ENCODE data around the gene RAB36. TPM values are rescaled to one million over a fixed set of nuclear protein-coding genes. Genes with fewer than 3 reads are reported as not detected.

RAB36 gene
- polyA plus RNA-seq, 1 experiment = 10.1 TPM

DNA sequence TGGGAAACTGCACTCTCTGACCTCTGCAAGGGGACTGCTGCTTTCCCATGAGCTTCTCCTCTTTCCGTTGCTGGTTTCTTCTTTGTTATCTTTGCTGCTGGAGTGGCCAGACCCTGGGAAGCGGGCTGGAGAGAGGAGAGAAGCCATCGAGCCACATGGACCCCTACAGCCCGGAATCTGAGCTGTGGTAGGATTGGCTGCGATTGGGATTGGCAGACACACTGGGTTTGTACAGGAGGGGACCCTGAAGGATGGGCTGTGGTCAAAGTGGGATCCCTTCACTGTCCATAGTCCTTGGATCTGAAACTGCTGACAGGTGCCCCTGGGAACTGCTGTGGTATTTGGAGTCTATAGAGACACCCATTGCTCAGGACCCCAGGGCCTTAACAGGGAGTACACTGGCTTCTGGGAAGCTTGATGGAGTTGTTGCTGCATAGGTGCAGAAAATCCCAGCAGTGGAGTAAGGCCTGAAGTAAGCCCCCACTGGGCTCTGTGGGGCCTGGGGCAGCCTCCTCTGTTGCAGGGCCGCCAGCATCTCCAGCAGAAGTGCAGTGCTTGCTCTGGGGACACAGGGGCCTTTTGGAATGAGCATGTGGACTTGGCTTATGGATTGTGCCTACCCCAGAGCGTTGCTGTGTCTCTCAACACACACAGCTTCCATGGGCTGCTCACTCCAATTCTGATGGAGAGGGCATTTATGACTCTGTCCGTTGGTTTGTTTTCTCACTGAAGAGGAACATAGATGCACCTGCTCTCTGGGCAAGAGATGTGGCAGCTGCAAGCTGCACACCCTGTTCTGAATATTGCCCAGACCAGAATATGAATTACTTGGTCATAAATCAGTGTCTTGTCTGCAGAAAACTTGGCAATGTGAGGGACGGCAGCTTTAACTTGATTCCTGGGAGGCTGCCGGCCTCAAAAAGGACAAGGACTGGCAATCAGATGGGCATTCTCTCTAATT is 67.1 kb downstream of the RAB36 start:
- Histone ChIP-seq H3K27me3 (ENCODE audit: control insufficient read depth, insufficient read depth, low read length) (no peaks in the 10 kb centered on the region), H3K4me3 (ENCODE audit: low read depth, low read length) (no peak overlapping the region), H3K36me3 (ENCODE audit: control insufficient read depth, insufficient read depth, low read length) (no peaks in the 10 kb centered on the region)
- ChIA-PET POLR2A (no interaction called here), CTCF (interaction anchor here (0.6 kb wide), 1 partner anchor 59 kb away, joined by 3 read pairs; no protein-coding TSS in a partner anchor)
- DNase-seq (ENCODE audit: low read depth) = no peak
- TF ChIP-seq, protein P1, sequence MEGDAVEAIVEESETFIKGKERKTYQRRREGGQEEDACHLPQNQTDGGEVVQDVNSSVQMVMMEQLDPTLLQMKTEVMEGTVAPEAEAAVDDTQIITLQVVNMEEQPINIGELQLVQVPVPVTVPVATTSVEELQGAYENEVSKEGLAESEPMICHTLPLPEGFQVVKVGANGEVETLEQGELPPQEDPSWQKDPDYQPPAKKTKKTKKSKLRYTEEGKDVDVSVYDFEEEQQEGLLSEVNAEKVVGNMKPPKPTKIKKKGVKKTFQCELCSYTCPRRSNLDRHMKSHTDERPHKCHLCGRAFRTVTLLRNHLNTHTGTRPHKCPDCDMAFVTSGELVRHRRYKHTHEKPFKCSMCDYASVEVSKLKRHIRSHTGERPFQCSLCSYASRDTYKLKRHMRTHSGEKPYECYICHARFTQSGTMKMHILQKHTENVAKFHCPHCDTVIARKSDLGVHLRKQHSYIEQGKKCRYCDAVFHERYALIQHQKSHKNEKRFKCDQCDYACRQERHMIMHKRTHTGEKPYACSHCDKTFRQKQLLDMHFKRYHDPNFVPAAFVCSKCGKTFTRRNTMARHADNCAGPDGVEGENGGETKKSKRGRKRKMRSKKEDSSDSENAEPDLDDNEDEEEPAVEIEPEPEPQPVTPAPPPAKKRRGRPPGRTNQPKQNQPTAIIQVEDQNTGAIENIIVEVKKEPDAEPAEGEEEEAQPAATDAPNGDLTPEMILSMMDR (IDR thresholded peaks at IDR 0.05; ENCODE audit: insufficient read depth, low read depth, low read length) = no peak

GRCh38 chr22:23213022-23213555 is 67.8 kb downstream of the RAB36 start:
- Histone ChIP-seq H3K4me3 (ENCODE audit: low read depth, low read length) (no peak overlapping the region), H3K36me3 (ENCODE audit: control insufficient read depth, insufficient read depth, low read length) (no peaks in the 10 kb centered on the region), H3K27me3 (ENCODE audit: control insufficient read depth, insufficient read depth, low read length) (no peaks in the 10 kb centered on the region)
- TF ChIP-seq, protein P1 (IDR thresholded peaks at IDR 0.05; ENCODE audit: insufficient read depth, low read depth, low read length) = no peak
- ChIA-PET CTCF (interaction anchor here (1.0 kb wide), 1 partner anchor 11 kb away, joined by 3 read pairs; no protein-coding TSS in a partner anchor), POLR2A (no interaction called here)
- DNase-seq (ENCODE audit: low read depth) = no peak

DNA sequence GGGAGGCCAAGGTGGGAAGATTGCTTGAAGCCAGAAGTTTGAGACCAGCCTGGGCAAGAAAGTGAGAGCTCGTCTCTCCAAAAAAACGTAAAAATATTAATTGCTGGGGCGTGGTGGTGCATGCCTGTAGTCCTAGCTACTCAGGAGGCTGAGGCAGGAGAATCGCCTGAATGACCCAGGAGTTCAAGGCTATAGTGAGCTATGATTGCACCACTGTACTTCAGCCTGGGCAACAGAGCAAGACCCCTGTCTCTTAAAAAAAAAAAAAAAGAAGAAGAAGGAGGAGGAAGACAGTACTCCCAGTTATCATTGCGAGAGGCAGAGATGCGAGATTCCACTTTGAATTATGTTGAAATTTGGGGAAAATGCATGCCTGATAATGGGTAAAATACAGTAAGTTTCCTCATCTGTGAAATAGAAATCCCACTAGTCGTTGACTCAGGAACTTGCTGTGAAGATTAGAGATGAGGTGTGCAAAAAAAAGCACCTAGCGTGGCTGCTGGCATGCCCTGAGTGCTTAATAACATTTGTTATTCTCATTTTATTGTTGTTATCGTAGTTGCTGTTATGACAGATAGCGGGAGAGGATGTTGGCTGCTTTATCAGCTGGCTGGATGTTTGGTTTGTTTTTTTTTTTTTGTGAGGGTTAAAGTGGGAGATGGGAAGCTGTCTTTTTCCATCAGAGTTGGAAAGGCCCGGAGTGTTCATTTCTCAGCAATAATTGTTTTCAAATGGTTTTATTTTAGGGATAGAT is 68.5 kb downstream of the RAB36 start:
- no peak for DNase-seq (ENCODE audit: low read depth)
- Histone ChIP-seq H3K4me3 (ENCODE audit: low read depth, low read length) (no peak overlapping the region), H3K36me3 (ENCODE audit: control insufficient read depth, insufficient read depth, low read length) (no peaks in the 10 kb centered on the region), H3K27me3 (ENCODE audit: control insufficient read depth, insufficient read depth, low read length) (no peaks in the 10 kb centered on the region)
- ChIA-PET CTCF (interaction anchor here (1.0 kb wide), 1 partner anchor 12 kb away, joined by 3 read pairs; no protein-coding TSS in a partner anchor), POLR2A (no interaction called here)
- TF ChIP-seq, protein P1 (IDR thresholded peaks at IDR 0.05; ENCODE audit: insufficient read depth, low read depth, low read length) = no peak

Small RNA genes within 50 kb of the gene (small RNA-seq; reads per million reads assigned to genes)
- gene BCRP8 (ENCODE audit: insufficient read length, low read depth, low replicate concordance) (not detected), gene RF00017 (ENCODE audit: insufficient read length, low read depth, low replicate concordance) (not detected), gene RF00066 (ENCODE audit: insufficient read length, low read depth, low replicate concordance) (not detected)

Other genes starting within 250 kb of the RAB36 start
- 9.1 and 12.6 TPM in 2 replicates for gene GNAZ, start 75.0 kb upstream of the RAB36 start, polyA plus RNA-seq (2011; rRNA removed)
- 0.23 and 0.32 TPM in 2 replicates for gene RSPH14, start 3.5 kb upstream of the RAB36 start, polyA plus RNA-seq (2011; rRNA removed)
- gene BCR, start 35.0 kb downstream of the RAB36 start, polyA plus RNA-seq (2011; rRNA removed) = 15.6 and 24.0 TPM in 2 replicates